Thyroid gland (tissue), 4 donors: Measurements from ENCODE around the gene MMP20.

Experiments used
- POLR2A ChIP-seq, 2 donors: fragments of 450-650 bp; IDR thresholded peaks; one replicate each; pipeline ENCODE4 v1.6.1; 2017; ENCODE audit warnings: antibody characterized with exemption in 2 of 2, mild to moderate bottlenecking in 2 of 2, moderate library complexity in 1 of 2
- TF ChIP-seq, protein P1 (sequence below), 6 experiments: fragments of 200-600 bp in 3 of 6; fragments of 450-650 bp in 3 of 6; sonication (generic) in 3 of 6; IDR thresholded peaks; one replicate each; pipeline ENCODE4 v1.5.1; 2016 to 2019; ENCODE audit warnings: antibody characterized with exemption in 6 of 6, mild to moderate bottlenecking in 2 of 6, inconsistent platforms in 1 of 6, moderate library complexity in 1 of 6

DNA sequence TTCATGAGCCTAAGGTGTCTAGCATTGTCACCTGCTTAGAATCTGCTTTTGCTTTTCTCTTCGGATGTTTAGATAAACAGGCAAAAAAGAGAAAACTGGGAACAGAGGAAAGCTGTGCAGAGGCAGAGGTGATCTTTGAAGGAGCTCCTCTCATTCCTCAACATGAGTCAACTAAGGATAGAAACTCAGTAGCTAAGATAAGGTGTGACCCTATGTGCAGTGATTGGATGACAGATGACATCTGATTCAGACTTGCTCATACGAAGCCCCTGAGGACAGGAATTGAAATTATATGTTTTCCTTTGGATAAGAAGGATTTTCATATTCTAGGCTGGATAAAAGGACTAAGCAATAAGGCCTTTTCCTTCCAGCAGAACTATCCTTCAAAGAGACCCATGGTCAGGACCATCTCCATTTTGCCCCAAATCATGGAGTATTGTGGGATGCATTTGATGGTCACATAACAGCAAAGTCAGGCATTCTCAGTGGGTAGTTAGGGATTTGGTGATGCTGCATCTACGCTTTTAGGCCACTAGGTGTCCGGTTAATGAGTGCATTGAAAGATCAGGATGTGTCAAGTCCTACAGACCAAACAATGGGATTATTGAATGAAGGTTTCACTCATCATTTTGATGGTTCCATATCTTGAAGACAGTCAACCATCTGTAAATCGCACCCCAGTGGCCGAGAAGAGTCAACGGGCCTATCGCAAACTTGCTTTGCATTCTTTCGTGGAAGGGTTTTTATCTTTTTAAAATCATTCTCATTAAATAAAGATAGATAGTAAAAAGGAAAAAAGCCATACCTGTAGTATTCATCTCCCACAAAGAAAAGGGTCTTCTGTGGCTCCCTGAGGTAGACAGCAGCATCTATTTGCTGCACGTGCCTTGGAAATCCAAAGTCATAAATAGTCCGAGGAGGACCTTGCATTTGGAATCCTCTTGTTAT, 32.2 kb downstream of the MMP20 start:
- TF ChIP-seq, protein P1, sequence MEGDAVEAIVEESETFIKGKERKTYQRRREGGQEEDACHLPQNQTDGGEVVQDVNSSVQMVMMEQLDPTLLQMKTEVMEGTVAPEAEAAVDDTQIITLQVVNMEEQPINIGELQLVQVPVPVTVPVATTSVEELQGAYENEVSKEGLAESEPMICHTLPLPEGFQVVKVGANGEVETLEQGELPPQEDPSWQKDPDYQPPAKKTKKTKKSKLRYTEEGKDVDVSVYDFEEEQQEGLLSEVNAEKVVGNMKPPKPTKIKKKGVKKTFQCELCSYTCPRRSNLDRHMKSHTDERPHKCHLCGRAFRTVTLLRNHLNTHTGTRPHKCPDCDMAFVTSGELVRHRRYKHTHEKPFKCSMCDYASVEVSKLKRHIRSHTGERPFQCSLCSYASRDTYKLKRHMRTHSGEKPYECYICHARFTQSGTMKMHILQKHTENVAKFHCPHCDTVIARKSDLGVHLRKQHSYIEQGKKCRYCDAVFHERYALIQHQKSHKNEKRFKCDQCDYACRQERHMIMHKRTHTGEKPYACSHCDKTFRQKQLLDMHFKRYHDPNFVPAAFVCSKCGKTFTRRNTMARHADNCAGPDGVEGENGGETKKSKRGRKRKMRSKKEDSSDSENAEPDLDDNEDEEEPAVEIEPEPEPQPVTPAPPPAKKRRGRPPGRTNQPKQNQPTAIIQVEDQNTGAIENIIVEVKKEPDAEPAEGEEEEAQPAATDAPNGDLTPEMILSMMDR (IDR thresholded peaks at IDR 0.05), result peak in 2 of 6 experiments; percentile 26 to 33
- TF ChIP-seq POLR2A (IDR thresholded peaks at IDR 0.05), result no peak
